ENCODE results near the gene SPOP. TPM values are rescaled to one million over a fixed set of nuclear protein-coding genes. Genes with fewer than 3 reads are reported as not detected.
"Not testable (repeated sequence)": the region's sequence is repeated elsewhere in the genome, so short reads cannot be mapped to it uniquely, and the experiment has no call there.

Gene SPOP
- polyA plus RNA-seq, 1 donor: 53.1 TPM

DNA sequence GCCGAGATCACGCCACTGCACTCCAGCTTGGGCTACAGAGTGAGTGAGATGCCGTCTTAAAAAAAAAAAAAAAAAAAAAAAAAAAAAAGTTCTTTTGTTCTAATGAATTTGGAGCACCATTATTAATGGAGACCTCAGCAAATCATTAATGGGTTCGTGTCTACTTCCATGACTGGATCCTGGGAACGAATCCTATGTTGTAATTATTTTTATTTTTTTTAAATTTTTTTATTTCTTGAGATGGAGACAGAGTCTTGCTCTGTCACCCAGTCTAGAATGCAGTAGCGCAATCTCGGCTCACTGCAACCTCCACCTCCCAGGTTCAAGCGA lies 30.7 kb downstream of the SPOP start:
- no peak for DNase-seq

DNA sequence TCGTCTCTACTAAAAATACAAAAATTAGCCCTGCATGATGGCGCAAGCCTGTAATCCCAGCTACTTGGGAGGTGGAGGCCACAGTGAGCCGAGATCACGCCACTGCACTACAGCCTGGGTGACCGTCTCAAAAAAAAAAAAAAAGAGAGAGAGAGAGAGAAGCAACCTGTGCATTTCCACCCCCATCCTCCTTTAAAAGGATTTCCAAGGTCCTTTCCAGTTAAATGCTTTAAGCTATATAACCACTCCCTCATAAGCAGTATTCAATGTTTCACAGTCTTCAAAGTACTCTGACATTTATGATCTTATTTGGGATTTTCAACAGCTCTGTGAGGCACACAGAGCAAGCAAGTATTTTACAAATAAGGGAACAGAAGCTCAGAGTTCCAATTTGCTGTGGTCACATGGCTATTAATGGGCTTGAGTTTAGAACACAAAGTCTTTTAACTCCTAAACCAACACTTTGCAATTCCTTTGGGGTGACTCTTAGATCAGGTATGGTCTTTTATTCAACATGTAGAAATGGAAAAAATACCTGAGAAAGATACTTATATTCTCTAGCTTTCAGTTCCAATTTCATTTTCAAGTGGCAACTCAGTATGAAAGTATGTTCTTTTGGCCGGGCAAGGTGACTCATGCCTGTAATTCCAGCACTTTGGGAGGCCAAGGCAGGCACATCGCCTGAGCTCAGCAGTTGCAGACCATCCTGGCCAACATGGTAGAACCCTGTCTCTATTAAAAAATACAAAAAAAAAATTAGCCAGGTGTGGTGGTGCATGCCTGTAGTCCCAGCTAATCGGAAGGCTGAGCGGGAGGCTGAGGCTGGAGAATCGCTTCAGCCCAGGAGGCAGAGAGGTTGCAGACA lies 31.3 kb downstream of the SPOP start:
- no peak for DNase-seq

DNA sequence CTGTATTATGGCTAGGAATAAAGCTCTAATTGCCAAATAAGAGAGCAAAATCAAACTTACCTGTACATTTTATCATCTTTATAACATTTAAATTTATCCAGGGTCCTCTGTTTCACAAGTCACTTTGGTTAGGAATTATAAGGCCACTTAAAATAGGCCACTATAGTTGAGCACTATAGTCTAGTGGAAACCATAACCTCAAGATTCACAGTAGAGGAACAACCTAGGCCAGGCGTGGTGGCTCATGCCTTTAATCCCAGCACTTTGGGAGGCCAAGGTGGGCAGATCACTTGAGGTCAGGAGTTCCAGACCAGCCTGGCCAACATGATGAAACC lies 31.9 kb downstream of the SPOP start:
- not testable (repeated sequence) for DNase-seq

DNA sequence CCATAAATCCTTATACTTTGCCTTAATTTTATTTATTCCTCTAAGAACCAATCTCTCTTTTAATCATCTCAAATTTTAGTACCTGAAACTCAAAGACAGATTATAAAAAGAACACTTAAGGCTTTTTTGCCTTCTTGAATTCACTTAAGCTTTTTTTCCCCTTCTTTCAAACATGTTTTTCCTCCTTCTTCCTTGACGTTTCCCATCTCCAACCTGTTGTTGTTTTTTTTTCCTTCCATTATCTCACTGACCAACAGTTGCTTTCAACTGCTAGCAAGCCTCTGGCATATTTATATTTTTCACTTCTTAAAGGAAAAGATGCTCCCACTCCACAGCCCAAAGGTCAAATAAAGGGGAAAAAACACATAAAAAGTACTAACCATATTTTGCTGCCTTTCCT lies 32.2 kb downstream of the SPOP start:
- DNase-seq: no peak

DNA sequence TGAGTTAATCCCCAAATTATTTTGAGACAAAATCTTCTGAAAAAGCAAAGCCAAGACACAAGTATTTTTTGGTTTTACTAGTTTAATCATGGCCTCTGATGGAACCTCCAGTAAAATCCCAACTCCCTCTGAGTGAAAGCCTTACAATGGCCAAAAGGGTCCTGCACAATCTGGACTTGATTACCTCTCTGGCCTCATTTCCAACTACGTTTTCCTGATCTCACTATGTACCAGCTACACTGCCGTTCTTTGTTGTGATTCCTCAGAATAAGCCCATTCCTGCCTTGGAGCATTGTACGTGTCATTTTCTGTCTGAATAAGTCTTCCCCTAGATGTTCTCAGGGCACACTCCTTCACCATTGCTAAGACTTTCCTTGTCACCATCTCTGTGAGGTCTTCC lies 37.3 kb downstream of the SPOP start:
- DNase-seq: no peak

DNA sequence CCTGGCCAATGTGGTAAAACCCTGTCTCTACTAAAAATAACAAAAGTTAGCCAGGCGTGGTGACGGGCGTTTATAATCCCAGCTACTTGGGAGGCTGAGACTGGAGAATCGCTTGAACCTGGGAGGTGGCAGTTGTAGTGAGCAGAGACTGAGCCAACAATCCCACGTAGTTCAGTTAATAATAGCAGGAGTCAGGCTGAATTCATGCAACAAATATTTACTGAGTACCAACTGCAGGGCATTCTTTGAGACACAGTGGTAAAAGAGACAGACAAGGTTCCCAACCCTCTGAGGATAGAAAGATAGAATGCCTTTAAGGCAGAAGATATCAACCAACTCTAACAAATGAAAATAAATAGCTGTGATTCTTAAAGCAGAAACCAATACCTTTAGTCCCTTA lies 39.1 kb downstream of the SPOP start:
- no peak for DNase-seq

DNA sequence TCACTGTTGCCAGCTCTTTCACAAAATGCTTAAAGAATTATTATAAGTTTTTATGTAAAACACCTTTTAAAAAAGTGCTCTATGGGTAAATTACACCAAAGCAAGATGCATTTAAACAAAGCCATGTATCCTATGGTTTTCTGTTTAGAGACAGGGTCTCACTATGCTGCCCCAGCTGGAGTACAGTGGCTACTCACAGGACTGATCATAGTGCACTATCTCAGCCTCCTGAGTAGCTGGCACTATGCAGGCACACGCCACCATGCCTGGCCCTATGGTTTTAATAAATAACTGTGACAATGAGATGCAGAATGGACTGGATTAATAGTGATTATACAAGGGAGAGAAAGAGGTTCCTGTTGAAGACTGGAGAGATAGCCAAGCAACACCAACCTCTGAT lies 40.2 kb downstream of the SPOP start:
- DNase-seq: no peak

DNA sequence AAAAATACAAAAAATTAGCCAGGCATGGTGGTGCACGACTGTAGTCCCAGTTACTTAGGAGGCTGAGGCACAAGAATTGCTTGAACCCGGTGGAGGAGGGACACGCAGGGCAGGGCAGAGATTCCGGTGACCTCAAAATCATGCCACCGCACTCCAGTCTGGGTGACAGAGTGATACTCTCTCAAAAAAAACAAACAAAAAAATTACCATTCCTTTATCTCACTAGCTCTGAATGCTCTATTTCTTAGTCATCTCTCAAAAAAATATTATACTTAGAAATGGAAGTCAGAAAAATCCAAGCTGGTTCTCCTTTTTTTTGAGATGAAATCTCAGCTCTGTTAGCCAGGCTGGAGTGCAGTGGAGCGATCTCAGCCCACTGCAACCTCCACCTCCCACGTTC lies 40.8 kb downstream of the SPOP start:
- DNase-seq: no peak

DNA sequence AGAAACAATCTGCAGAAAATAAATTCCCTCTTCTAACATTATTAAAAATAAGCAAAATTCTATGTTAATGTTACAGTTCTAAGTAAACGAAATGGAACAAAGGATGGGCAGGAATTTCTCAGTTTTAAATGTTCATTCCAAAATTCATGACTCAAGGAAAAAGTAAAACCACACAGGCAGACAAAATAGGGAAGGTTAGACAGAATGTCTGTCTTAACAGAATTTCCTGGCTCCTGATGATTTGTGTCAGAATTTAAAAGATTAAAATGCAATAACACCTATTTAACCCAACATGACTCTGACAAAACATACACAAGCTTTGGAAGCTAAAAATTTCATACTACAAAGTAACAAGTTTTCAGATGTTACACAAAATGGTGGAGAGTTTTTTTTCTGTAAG lies 42.8 kb downstream of the SPOP start:
- no peak for DNase-seq

DNA sequence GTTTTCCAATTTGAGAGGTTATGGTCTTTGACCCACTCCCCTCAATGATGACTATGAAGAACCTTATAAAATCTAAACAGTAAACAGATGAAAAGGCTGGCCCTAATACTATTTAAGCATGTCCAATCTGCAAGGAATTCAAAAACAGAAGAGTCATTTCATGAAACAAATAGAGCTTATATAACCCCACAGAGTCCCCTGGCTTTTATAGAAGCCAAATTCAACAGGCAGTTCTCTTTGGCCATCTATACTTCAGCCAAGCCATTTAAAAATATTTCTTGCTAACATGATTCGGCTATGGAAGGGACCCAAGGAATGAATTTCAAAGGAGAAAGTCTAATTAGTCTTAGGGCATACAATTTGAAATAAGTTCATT lies 43.4 kb downstream of the SPOP start:
- DNase-seq: no peak

DNA sequence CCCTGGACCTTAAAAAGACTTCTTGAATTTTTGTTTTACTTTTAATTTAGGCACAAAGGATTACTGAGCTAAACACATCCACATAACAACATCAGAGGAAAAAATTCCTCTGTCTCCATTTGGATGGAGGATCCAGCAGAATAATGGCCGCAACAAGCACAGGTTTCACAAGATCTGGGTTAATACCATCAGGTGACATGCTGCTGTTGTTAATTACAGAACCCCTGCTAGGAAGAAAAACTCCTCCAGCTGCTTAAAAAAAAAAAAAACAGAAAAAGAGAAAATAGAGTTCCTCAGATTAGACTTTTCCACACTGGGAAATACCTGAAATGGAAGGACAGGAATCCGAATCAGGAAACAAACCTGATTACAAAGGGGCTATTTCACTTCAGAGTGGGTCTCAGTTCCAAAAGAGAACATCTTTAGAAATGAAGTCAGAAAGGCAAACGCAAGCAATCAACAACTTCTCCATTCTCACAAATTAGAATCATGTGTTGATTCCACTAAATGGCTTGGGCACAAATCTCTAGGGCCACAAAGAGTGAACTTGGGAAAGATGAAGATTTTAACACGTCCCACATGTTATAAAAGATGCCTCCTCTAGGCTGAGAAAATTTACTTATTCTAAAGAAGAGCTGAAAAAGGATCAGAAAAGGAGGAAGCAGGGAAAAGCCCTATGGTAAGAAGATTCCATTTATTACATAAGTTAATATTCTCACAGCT lies 44.0 kb downstream of the SPOP start:
- no peak for DNase-seq

DNA sequence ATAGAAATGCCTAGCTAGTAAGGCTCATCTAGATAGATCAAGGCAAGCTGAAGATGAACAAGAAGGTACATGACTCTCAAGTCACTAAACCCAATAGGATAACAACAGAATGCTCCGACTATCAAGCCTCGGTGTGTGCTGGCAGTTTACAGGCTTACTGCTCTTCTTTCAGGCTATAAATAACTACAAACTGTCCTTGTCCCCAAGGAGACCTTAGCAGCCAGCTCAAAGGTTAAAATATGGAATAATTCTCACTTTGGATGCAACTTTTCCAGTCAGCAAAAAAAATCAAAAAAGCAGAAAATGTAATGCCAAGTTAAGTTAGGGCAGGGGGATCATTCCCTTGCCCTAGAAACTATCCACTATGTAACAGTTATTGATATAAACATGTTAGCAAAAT lies 44.6 kb downstream of the SPOP start:
- no peak for DNase-seq

DNA sequence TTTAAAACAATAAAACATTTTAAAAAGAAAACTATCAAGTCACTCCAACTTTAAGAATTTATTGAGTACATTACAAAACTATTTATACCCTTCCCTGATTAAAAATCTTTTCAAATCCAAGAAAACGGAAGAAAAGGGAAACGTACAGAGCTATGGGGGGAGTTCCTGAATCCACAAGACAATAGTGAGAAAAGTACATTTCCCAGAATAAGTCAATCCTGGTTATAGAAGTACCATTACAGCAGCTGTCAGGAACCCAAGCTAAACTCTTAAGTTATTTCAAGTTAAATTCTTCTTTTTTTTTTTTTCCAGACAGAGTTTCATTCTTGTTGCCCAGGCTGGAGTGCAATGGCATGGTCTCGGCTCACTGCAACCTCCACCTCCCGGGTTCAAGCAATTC lies 45.7 kb downstream of the SPOP start:
- no peak for DNase-seq

DNA sequence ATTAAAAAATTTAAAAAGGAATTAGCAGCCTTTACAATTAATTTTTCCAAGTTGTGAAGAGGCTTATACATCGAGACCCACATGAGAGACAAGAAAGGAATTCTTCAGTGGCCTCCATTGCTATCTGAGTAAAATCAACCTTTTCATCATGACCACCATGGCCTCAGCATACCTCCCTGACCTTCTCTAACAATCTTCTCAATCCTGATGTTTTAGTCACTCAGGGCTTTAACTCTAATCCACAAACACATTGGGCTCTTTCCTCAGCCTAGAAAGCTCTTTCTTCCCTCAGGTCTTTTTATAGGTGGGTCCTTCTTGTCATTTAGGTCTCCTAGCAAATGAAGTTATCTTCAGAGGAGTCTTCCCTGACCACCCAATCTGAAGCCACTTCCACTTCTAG lies 46.4 kb downstream of the SPOP start:
- DNase-seq: no peak

DNA sequence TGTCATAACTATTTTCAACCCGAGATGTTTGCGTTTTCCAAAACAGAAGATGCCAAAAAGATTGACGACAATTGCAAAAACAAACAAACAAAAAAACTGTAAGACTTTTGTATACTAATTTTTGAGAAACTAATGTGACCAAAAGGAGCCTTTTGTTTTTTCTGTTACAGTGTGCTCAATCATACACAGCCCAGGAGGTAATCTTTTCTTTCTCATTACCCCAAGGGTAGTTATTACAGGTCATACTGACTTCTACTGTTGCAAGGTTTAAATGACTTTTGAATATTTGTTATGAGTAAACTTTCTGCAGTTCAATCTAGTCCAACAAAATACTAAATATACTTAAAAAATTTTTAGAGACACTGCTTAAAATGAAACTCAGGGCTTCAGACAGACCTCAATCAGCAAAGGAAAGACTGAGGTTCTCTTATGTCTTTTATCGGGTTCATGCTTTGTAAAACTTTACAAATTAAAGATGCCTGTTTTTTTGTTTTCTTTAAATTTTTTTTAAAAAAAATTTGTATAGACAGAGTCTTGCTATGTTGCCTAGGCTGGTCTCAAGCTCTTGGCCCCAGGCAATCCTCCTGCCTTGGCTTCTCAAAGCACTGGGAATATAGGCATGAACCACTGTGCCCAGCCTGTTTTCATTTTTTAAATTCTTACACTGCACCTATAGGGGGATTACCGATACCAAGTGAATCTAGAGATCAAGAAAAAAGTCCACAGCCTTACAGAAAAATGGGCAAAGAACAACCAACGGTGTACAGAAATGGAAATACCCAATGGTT lies 47.6 kb downstream of the SPOP start:
- no peak for DNase-seq

DNA sequence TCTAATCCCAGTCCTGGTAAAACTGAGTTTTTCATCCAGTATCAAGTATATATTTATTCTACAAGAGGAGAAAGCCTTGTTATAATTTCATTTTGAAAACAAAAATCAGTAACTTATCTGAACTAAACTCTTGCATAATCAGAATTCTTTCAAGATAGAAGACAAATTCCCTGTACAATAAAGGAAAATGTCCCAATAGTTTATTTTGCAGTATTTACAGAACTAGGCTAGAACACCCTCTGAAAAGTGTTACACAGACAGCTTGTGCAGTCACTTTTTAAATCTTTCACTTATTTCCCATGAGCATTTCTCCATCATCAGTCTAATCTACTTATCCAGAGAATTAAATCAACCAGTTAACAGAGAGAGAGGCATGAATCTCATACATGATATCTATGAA lies 48.5 kb downstream of the SPOP start:
- DNase-seq: no peak

DNA sequence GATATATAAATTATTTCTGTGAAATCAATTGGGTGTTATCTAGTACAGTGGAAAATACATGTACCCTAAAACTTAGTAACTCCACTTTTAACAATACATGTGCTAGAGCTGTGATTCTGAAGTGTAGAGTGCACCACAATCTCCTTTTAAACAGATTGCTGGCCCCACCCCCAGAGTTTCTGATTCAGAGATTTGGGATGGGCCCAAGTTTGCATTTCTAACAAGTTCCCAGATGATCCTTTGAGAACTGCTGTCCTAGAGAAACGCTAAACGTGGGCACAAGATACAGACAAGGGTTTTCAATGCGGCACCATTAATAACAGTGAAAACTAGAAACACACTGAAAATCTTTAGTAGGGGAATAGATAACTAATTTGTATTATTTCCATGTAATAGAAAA lies 53.0 kb downstream of the SPOP start:
- DNase-seq: no peak

DNA sequence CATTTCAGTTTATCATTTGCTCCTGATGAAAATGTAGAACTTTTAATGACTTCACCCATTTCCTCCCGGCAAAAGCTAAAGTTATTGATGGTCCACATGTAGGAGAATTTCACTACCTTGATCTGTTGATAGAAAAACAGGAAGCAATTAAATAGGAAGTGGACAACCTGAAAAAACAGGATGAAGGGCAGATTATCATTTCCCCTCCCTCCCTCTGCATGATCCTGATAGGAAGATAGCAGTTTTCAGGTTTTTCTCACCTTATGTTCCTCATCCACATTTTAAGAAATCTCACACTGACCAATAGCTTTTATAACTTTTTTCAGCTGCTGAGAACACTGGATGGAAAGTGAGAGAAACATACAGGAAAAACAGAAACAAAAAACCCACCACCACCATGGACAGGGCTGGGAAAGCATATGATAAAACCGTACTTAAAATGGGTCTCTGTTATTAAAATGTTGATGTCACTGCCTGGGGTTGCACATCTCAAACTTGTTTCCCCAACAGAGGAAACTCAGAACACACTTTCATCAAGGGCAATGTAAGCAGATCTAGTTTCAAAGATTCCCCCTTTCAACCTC lies 55.9 kb downstream of the SPOP start:
- DNase-seq: no peak

DNA sequence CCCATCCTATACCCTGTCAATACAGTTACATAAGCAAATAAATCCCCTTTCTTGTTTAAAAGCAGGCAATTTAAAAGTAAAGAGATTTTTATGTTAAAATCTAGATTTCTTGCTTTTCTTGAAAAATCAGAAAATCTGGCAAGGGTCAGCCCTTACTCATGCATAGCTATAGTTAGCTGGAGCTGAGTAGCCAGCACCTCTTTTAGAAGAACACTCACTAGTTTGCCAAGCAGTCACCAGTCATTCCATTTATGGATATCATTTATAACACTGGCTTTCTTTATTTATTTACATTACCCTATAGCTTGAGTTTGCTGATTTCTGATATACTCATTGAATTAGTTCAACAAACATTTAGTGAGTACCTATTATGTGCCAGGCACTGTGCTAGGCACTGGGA lies 56.5 kb downstream of the SPOP start:
- no peak for DNase-seq

DNA sequence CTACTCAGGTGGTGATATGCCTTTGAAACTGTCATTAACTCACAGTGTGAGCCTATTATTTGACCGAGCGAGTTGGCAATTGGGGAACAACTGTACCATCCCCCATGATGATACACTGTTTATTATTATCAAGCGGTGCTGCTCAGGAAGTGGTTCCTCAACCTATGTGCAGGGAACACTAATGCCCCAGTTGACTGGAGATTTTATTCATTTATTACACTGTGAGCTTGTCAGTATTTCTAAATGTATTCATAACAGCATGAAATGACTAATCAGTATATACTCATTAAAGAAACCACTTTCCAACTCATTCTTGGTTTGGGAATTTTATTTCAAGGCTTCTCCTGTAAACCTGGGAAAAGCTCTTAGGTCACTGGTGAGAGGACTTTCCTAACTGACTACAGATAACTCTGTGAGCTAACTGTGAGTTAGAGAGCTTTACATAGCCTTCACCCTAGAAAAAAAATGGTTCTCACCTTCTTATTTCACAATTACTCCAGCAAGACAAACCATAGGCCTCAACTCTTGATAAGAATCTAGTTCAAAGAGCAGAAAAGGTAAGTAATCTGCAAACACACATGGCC lies 59.8 kb downstream of the SPOP start:
- no peak for DNase-seq

DNA sequence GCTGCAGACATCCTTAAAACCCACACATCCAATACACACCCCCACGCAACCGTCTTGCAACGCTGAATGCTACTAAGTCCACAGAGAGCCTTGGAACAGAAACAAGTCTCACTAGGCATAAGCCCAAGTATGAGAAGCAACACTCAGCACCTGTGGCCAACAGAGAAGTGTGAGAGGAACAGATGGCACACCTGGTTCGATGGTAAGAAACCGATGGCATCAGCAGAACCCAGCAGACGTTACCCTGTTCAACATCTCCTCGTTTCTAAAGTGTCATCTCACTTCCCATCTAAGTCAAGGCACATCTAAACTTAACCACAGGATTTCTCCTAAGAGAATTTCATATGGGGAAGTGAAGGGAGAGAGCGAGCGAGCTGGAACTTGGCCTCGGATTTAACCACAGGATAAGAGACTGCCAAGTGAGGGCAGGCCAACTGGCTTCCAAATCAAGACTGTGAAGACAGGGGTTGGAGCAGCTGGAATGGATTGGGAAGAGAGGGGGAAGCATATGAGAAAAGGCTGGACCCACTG lies 61.2 kb downstream of the SPOP start:
- DNase-seq: peak; percentile 47

DNA sequence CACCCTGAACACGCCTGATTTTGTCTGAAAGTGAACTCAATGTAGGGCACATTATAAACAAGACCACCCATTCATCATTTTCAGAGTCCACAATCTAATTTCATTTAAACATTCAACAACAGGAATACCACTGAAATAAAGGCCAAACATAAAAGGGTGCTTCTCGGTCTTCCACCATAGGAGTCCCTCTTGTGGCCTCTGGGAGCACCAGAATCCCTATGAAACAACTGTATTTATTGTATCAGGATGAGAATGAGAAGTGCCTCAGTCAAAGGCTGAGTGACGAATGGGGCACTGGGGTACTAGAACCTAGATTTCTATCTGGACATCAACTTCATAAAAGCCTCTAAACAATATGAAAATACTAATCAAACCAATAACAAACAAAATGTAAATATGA lies 61.8 kb downstream of the SPOP start:
- DNase-seq: no peak

Data from hindlimb muscle (tissue), 1 donor.